Ascending aorta (tissue), 2 donors: Measurements from ENCODE around the gene MED9. TPM values are rescaled to one million over a fixed set of nuclear protein-coding genes. Genes with fewer than 3 reads are reported as not detected.

Source experiments
- DNase-seq, 2 donors: peaks; one replicate each; pipeline ENCODE4 v3.0.0-alpha.2; 2019; ENCODE audit warnings: low spot score in 2 of 2
- H3K27ac ChIP-seq, 2 donors: fragments of 200-600 bp; sonication (generic); one replicate each; pipeline ENCODE4 v1.5.1; 2016 to 2017; ENCODE audit warnings: mild to moderate bottlenecking in 1 of 2
- H3K27me3 ChIP-seq: fragments of 200-600 bp; sonication (generic); one replicate; pipeline ENCODE4 v1.5.1; 2017
- H3K36me3 ChIP-seq, 2 donors: fragments of 200-600 bp; sonication (generic); one replicate each; pipeline ENCODE4 v1.5.1; 2016
- H3K4me1 ChIP-seq, 2 donors: fragments of 200-600 bp; sonication (generic); one replicate each; pipeline ENCODE4 v1.5.1; 2016 to 2017; ENCODE audit warnings: mild to moderate bottlenecking in 1 of 2
- H3K4me3 ChIP-seq, 2 donors: fragments of 200-600 bp; sonication (generic); one replicate each; pipeline ENCODE4 v1.5.1; 2016 to 2017; ENCODE audit warnings: mild to moderate bottlenecking in 1 of 2
- H3K9me3 ChIP-seq, 2 donors: fragments of 200-600 bp; sonication (generic); one replicate each; pipeline ENCODE4 v1.5.1; 2016
- CTCF ChIP-seq, 3 experiments: fragments of 200-600 bp in 2 of 3; fragments of 450-650 bp in 1 of 3; sonication (generic) in 2 of 3; IDR thresholded peaks; one replicate each; pipeline ENCODE4 v1.5.1; 2016 to 2019; ENCODE audit warnings: antibody characterized with exemption in 3 of 3, mild to moderate bottlenecking in 1 of 3, moderate library complexity in 1 of 3
- intact Hi-C: fragments of 100-400 bp; cut with DNase I; formaldehyde crosslinking; loops from one replicate; pipeline ENCODE4 v1.15.1; 2023
- total RNA-seq: library from RNA; depleted of rRNA; stranded (reverse); fragments of >200 nt; gene quantifications from one replicate; pipeline ENCODE4 v1.1.0, GENCODE V29; 2016

MED9 gene
- total RNA-seq, 1 donor from 2014 or later: 16.9 TPM

- TF ChIP-seq CTCF (IDR thresholded peaks at IDR 0.05): no peak
- DNase-seq: no peak
- intact Hi-C loops: loop anchor here (10.0 kb wide), 1 partner anchor 285 kb away; no protein-coding TSS in a partner anchor
- Histone ChIP-seq H3K4me3 (no peak overlapping the region), H3K27me3 (no peaks in the 10 kb centered on the region), H3K36me3 (no peaks in the 10 kb centered on the region), H3K4me1 (no peaks in the 10 kb centered on the region), H3K9me3 (no peaks in the 10 kb centered on the region), H3K27ac (no peak overlapping the region)
Observed at GRCh38 chr17:17469996-17470395, 6.8 kb upstream of the MED9 start.

GRCh38 chr17:17472333-17472920 is 4.4 kb upstream of the MED9 start:
- DNase-seq: no peak
- Histone ChIP-seq H3K9me3 (no peaks in the 10 kb centered on the region), H3K36me3 (no peaks in the 10 kb centered on the region), H3K4me1 (peaks cover 3 to 4% of the 10 kb centered on the region in 2 donors), H3K4me3 (no peak overlapping the region), H3K27me3 (no peaks in the 10 kb centered on the region), H3K27ac (no peak overlapping the region)
- intact Hi-C loops: loop anchor here (10.0 kb wide), 1 partner anchor 282 kb away; no protein-coding TSS in a partner anchor
- no peak for TF ChIP-seq CTCF (IDR thresholded peaks at IDR 0.05)

GRCh38 chr17:17474341-17474740 is 2.5 kb upstream of the MED9 start:
- intact Hi-C loops: loop anchor here (10.0 kb wide), 1 partner anchor 280 kb away; no protein-coding TSS in a partner anchor
- Histone ChIP-seq H3K4me1 (peaks cover 10 to 11% of the 10 kb centered on the region in 2 donors), H3K27ac (no peak overlapping the region), H3K4me3 (no peak overlapping the region), H3K27me3 (no peaks in the 10 kb centered on the region), H3K36me3 (no peaks in the 10 kb centered on the region), H3K9me3 (no peaks in the 10 kb centered on the region)
- TF ChIP-seq CTCF (IDR thresholded peaks at IDR 0.05): no peak
- no peak for DNase-seq

GRCh38 chr17:17479209-17479608 is 2.4 kb downstream of the MED9 start:
- intact Hi-C loops: loop anchor here (10.0 kb wide), 1 partner anchor 276 kb away; no protein-coding TSS in a partner anchor
- H3K27ac ChIP-seq: no peak overlapping the region

GRCh38 chr17:17480593-17481148 is 3.9 kb downstream of the MED9 start:
- no peak for TF ChIP-seq CTCF (IDR thresholded peaks at IDR 0.05)
- intact Hi-C loops: no loop called here
- H3K27ac ChIP-seq: no peak overlapping the region
- H3K9me3 ChIP-seq: no peaks in the 10 kb centered on the region
- DNase-seq: no peak
- H3K4me3 ChIP-seq: no peak overlapping the region
- peaks cover 10 to 11% of the 10 kb centered on the region in 2 donors for H3K4me1 ChIP-seq
- H3K36me3 ChIP-seq: peaks cover 0 to 4% of the 10 kb centered on the region in 2 donors
- H3K27me3 ChIP-seq: no peaks in the 10 kb centered on the region

More at GRCh38 chr17:17479209-17479608, 2.4 kb downstream of the MED9 start:
- Histone ChIP-seq H3K4me3 (no peak overlapping the region), H3K4me1 (peaks cover 10 to 11% of the 10 kb centered on the region in 2 donors), H3K36me3 (peaks cover 0 to 4% of the 10 kb centered on the region in 2 donors), H3K9me3 (no peaks in the 10 kb centered on the region), H3K27me3 (no peaks in the 10 kb centered on the region)
- DNase-seq: no peak
- no peak for TF ChIP-seq CTCF (IDR thresholded peaks at IDR 0.05)
